ENCODE data around the gene FAM168A.

FAM168A gene

DNA sequence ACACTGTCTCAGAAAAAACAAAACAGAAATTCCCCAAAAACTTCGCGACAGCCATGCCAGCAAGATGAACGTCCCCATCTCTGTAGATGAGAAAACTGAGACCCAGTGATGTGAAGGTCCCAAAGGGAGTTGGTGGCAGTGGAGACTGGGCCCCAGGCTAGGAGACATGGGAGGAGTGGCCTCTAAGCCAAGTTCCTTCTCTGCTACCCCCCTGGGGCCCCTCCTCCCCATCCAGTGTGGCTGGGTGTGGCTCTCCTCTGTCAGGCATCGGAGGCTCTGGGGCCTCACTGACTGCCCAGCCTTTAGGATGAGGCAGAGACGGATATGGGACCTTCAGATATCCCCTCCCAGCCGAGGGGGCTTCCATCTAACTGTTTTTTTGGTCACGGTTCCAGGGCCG, 211.9 kb downstream of the FAM168A start:
- no peak overlapping the region for H3K4me3 ChIP-seq (ENCODE audit: control insufficient read depth, low read depth, low read length)
- DNase-seq (ENCODE audit: low read depth), result no peak
- TF ChIP-seq, protein P1, sequence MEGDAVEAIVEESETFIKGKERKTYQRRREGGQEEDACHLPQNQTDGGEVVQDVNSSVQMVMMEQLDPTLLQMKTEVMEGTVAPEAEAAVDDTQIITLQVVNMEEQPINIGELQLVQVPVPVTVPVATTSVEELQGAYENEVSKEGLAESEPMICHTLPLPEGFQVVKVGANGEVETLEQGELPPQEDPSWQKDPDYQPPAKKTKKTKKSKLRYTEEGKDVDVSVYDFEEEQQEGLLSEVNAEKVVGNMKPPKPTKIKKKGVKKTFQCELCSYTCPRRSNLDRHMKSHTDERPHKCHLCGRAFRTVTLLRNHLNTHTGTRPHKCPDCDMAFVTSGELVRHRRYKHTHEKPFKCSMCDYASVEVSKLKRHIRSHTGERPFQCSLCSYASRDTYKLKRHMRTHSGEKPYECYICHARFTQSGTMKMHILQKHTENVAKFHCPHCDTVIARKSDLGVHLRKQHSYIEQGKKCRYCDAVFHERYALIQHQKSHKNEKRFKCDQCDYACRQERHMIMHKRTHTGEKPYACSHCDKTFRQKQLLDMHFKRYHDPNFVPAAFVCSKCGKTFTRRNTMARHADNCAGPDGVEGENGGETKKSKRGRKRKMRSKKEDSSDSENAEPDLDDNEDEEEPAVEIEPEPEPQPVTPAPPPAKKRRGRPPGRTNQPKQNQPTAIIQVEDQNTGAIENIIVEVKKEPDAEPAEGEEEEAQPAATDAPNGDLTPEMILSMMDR (conservative IDR thresholded peaks at IDR 0.05; ENCODE audit: control insufficient read depth, insufficient read depth, low read depth, low read length), result no peak

DNA sequence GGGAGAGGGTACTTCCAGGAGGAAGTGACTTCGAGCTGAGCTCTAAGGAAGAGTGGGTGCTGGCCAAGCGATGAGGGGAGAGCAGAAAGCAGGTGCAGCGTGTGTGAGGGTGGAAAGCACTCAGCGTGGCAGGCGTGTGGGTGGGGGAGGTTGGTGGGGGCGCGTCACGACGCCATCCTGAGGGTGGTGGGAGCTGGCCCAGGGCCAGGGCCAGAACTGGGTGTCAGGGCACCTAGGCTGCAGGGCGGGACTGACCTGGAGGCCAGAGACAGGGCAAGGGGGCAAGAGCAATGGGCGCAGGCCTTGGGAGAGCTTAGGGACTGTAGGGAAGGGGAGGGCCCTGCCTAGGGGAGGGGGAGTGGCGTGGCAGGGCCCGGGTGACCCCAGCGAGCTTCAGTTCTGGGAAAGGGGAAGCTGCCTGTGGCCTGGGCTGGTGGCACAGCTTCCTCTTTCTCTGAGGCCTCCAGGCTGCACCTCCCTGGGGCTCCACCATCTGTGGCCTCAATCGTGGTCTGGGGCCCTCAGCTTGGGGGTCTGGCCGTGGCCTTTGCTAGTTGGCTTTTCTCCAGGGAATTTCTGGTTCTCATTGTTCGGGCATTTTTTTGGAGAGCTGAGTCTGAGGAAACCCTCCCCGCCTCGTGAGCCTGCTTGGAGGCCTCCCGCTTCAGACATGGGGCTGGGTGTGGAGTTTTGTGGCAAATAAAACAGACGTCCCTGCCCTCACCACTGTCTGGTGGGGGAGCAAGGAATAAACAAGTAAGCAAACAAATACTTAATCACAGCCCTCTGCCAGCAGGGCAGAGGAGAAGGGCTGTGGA, 212.8 kb downstream of the FAM168A start:
- TF ChIP-seq, protein P1 (conservative IDR thresholded peaks at IDR 0.05; ENCODE audit: control insufficient read depth, insufficient read depth, low read depth, low read length), result no peak
- DNase-seq (ENCODE audit: low read depth), result no peak
- no peak overlapping the region for H3K4me3 ChIP-seq (ENCODE audit: control insufficient read depth, low read depth, low read length)

DNA sequence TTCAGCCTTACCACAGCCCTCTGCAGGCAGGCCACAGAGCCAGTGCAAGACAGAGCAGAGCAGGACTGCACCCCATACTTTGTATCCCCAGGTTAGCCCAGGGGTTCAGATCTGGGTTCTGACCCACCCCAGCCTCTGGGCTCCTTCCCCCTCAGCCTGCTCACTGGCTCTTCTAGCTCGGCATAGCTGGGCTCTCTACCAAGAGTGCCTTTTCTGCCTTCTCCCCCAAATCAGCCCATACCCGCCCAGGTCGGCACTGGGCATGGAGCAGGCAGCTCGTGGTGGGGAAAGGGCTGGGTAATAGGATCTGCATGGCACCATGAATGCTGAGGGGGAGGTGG, 213.4 kb downstream of the FAM168A start:
- no peak overlapping the region for H3K4me3 ChIP-seq (ENCODE audit: control insufficient read depth, low read depth, low read length)
- TF ChIP-seq, protein P1 (conservative IDR thresholded peaks at IDR 0.05; ENCODE audit: control insufficient read depth, insufficient read depth, low read depth, low read length), result no peak
- DNase-seq (ENCODE audit: low read depth), result no peak

DNA sequence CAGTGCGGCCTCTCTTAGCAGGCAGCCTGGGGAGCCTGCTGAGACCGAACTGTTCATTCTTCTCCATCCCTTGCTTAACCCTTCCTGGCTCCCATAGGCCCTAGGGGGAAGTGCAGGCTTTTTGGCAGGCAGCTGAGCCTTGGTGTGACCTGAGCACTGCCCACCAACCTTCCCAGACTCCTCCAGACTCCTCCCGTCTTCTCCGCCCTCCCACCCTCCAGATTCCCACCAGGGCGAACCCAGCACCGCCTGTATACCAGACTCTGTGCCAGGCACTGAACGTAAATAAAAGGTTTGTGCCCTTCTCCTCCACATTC, 213.8 kb downstream of the FAM168A start:
- H3K4me3 ChIP-seq (ENCODE audit: control insufficient read depth, low read depth, low read length), result no peak overlapping the region
- DNase-seq (ENCODE audit: low read depth), result no peak
- TF ChIP-seq, protein P1 (conservative IDR thresholded peaks at IDR 0.05; ENCODE audit: control insufficient read depth, insufficient read depth, low read depth, low read length), result no peak

DNA sequence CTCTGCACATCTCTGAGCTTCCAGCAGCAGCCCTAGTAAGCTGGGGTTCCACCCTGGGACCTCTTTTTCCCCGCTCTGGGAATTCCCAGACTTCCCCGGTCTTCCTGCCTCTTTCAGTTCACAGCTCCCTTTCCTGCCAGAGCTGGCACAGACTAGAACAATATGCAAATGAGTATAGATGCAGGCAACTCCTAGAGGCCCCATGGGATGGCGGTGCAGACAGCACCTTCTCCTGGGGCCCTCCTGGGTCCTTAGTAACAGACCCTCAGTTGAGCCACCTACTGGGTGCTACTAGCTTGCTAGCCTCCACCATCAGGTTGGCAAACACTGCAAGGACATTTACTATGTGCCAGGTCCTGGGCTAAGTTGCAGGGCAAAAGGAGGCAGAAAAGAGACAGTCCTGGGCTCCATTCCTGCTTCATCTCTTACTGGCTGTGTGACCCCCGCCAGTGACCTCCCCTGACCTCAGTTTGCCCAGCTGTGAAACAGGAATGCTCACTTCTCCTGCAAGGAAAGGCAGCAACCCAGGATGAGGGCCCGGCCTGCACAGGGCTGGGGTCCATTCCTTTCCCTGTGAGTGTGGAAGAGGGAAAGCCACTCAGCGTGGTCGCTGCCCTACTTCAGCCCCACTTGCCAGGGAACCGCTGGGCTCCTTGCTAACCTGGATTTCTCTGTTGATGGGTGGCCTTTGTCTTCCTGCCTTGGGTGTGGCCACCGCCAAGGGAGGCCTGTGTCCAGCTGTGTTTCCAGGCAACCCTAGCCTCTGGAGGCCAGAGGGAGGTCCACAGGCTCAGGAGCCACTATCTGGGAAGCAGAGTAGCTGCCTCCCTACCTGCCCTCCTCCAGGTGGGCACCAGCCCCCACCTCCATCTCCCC, 214.4 kb downstream of the FAM168A start:
- H3K4me3 ChIP-seq (ENCODE audit: control insufficient read depth, low read depth, low read length), result no peak overlapping the region
- no peak for DNase-seq (ENCODE audit: low read depth)
- TF ChIP-seq, protein P1 (conservative IDR thresholded peaks at IDR 0.05; ENCODE audit: control insufficient read depth, insufficient read depth, low read depth, low read length), result no peak

DNA sequence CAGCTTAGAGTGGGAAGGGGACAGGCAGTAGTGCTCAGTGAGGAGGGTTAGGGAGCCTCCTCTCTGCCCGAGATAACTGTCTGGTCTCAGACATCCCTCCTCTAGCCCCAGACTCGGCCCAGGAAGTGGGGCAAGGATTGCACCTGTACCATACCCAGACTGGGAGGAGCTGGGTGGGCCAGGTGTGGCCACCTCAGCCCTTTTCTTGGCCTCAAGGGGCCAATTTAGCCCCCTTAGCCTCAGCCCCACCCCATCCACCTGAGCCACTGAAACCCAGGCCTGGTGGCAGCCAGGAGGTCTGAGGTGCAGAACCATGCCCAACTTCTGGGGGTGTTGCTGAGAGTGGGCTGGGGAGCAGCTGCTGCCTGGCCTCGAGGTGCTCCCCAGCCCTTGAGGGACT, 215.2 kb downstream of the FAM168A start:
- no peak overlapping the region for H3K4me3 ChIP-seq (ENCODE audit: control insufficient read depth, low read depth, low read length)
- no peak for DNase-seq (ENCODE audit: low read depth)
- TF ChIP-seq, protein P1 (conservative IDR thresholded peaks at IDR 0.05; ENCODE audit: control insufficient read depth, insufficient read depth, low read depth, low read length), result no peak
